Measurements from ENCODE around the gene ADCY6.

The ADCY6 gene

GRCh38 chr12:48831257-48831656 is 42.4 kb upstream of the ADCY6 start:
- no peak for ATAC-seq
- TF ChIP-seq CSDC2 (CRISPR knock-in tag; IDR thresholded peaks at IDR 0.05) (no peak), TSHZ2 (CRISPR knock-in tag; IDR thresholded peaks at IDR 0.05) (no peak), CSRNP3 (CRISPR knock-in tag; IDR thresholded peaks at IDR 0.05) (no peak), POU6F1 (CRISPR knock-in tag; IDR thresholded peaks at IDR 0.05; ENCODE audit: borderline replicate concordance, low read depth) (no peak), ZNF8 (CRISPR knock-in tag; IDR thresholded peaks at IDR 0.05) (no peak), CREB5 (CRISPR knock-in tag; IDR thresholded peaks at IDR 0.05; ENCODE audit: low read depth) (no peak), RARB (CRISPR knock-in tag; IDR thresholded peaks at IDR 0.05) (no peak), ZNF565 (CRISPR knock-in tag; conservative IDR thresholded peaks at IDR 0.05; ENCODE audit: low read depth) (no peak)

GRCh38 chr12:48828841-48829575 is 40.1 kb upstream of the ADCY6 start:
- ATAC-seq: no peak; the same call in 2 of the 3 replicates
- no peak for TF ChIP-seq BACH2 (CRISPR knock-in tag; IDR thresholded peaks at IDR 0.05; ENCODE audit: borderline replicate concordance)
- TF ChIP-seq CREB5 (CRISPR knock-in tag; IDR thresholded peaks at IDR 0.05; ENCODE audit: low read depth): no peak

- TF ChIP-seq ESRRG (CRISPR knock-in tag; IDR thresholded peaks at IDR 0.05) (no peak), ZNF565 (CRISPR knock-in tag; conservative IDR thresholded peaks at IDR 0.05; ENCODE audit: low read depth) (no peak), ZNF70 (CRISPR knock-in tag; IDR thresholded peaks at IDR 0.05) (no peak), TOX (CRISPR knock-in tag; IDR thresholded peaks at IDR 0.05; ENCODE audit: borderline replicate concordance) (no peak), CSRNP3 (CRISPR knock-in tag; IDR thresholded peaks at IDR 0.05) (no peak), ZFP3 (CRISPR knock-in tag; IDR thresholded peaks at IDR 0.05) (no peak)
- ATAC-seq: peak; percentile 5
These were observed 39.4 kb upstream of the ADCY6 start for GRCh38 chr12:48828293-48828692.

- TF ChIP-seq CREB5 (CRISPR knock-in tag; IDR thresholded peaks at IDR 0.05; ENCODE audit: low read depth) (no peak), ZFP3 (CRISPR knock-in tag; IDR thresholded peaks at IDR 0.05) (no peak)
- peak; percentile 6; the same call in 2 of the 3 replicates for ATAC-seq
These were observed 38.7 kb upstream of the ADCY6 start for GRCh38 chr12:48827513-48828096.

Data from SK-N-SH treated with all-trans-retinoic acid at 6 μM for 48 hours (cell line).